Measurements from ENCODE around the gene RAB11B. TPM values are rescaled to one million over a fixed set of nuclear protein-coding genes. Genes with fewer than 3 reads are reported as not detected.
"Not testable (repeated sequence)": the region's sequence is repeated elsewhere in the genome, so short reads cannot be mapped to it uniquely, and the experiment has no call there.

RAB11B gene
- total RNA-seq, 2 experiments from 2014 or later: 66.8 to 71.5 TPM

GRCh38 chr19:8370176-8371010, 19.8 kb upstream of the RAB11B start:
- no peaks in the 10 kb centered on the region for H3K4me1 ChIP-seq (ENCODE audit: insufficient read depth, low read length)
- no peaks in the 10 kb centered on the region for H3K36me3 ChIP-seq (ENCODE audit: insufficient read depth, low read length)
- Mint-ChIP-seq H3K36me3 (ENCODE audit: low read depth) (no peaks in the 10 kb centered on the region), H3K9me3 (no peaks in the 10 kb centered on the region), H3K27ac (no peak overlapping the region), H3K27me3 (peaks cover 35% of the 10 kb centered on the region), H3K4me3 (no peak overlapping the region), H3K4me1 (ENCODE audit: low read depth) (no peaks in the 10 kb centered on the region)
- H3K27ac ChIP-seq (ENCODE audit: low read depth in 1 of 2, low read length in 2 of 2): no peak overlapping the region
- no peak for TF ChIP-seq CTCF (IDR thresholded peaks at IDR 0.05)
- CTCF ChIA-PET: no interaction called here
- DNase-seq (no peak), ATAC-seq (ENCODE audit: poor library complexity) (no peak)
- intact Hi-C loops (cut with DNase I, micrococcal nuclease): no loop called here
- no peaks in the 10 kb centered on the region for H3K9me3 ChIP-seq (ENCODE audit: control insufficient read depth in 1 of 2, insufficient read depth in 1 of 2, low read length in 2 of 2)
- no peak overlapping the region for H3K4me3 ChIP-seq (ENCODE audit: low read length)
- H3K27me3 ChIP-seq (ENCODE audit: control insufficient read depth in 1 of 2, insufficient read depth in 2 of 2, low read length in 2 of 2): peaks cover 16 to 25% of the 10 kb centered on the region in 2 experiments
- POLR2A ChIA-PET: no interaction called here

- H3K36me3 ChIP-seq (ENCODE audit: insufficient read depth, low read length): no peaks in the 10 kb centered on the region
- peaks cover 12 to 17% of the 10 kb centered on the region in 2 experiments for H3K27me3 ChIP-seq (ENCODE audit: control insufficient read depth in 1 of 2, insufficient read depth in 2 of 2, low read length in 2 of 2)
- H3K4me3 Mint-ChIP-seq: no peak overlapping the region
- ATAC-seq (ENCODE audit: poor library complexity) (no peak), DNase-seq (no peak)
- intact Hi-C loops (cut with DNase I, micrococcal nuclease): no loop called here
- no peaks in the 10 kb centered on the region for H3K9me3 Mint-ChIP-seq
- no peak overlapping the region for H3K4me3 ChIP-seq (ENCODE audit: low read length)
- no peak for TF ChIP-seq CTCF (IDR thresholded peaks at IDR 0.05)
- POLR2A ChIA-PET: no interaction called here
- no peak overlapping the region for H3K27ac Mint-ChIP-seq
- H3K4me1 Mint-ChIP-seq (ENCODE audit: low read depth): no peaks in the 10 kb centered on the region
- H3K4me1 ChIP-seq (ENCODE audit: insufficient read depth, low read length): no peaks in the 10 kb centered on the region
- CTCF ChIA-PET: no interaction called here
- H3K27me3 Mint-ChIP-seq: peaks cover 27% of the 10 kb centered on the region
- H3K27ac ChIP-seq (ENCODE audit: low read depth in 1 of 2, low read length in 2 of 2): no peak overlapping the region
- no peaks in the 10 kb centered on the region for H3K36me3 Mint-ChIP-seq (ENCODE audit: low read depth)
- no peaks in the 10 kb centered on the region for H3K9me3 ChIP-seq (ENCODE audit: control insufficient read depth in 1 of 2, insufficient read depth in 1 of 2, low read length in 2 of 2)
Observed at GRCh38 chr19:8371011-8371804, 19.0 kb upstream of the RAB11B start.

- no peaks in the 10 kb centered on the region for H3K36me3 Mint-ChIP-seq (ENCODE audit: low read depth)
- H3K9me3 Mint-ChIP-seq: no peaks in the 10 kb centered on the region
- no peak overlapping the region for H3K4me3 ChIP-seq (ENCODE audit: low read length)
Observed at GRCh38 chr19:8373867-8374813, 16.0 kb upstream of the RAB11B start.

GRCh38 chr19:8375766-8376165, 14.4 kb upstream of the RAB11B start:
- peaks cover 11% of the 10 kb centered on the region for H3K4me1 ChIP-seq (ENCODE audit: insufficient read depth, low read length)
- H3K27ac ChIP-seq (ENCODE audit: low read depth in 1 of 2, low read length in 2 of 2); H3K27me3 Mint-ChIP-seq; DNase-seq; H3K9me3 ChIP-seq (ENCODE audit: control insufficient read depth in 1 of 2, insufficient read depth in 1 of 2, low read length in 2 of 2); intact Hi-C loops (cut with DNase I, micrococcal nuclease); H3K36me3 ChIP-seq (ENCODE audit: insufficient read depth, low read length); H3K27me3 ChIP-seq (ENCODE audit: control insufficient read depth in 1 of 2, insufficient read depth in 2 of 2, low read length in 2 of 2); H3K4me3 Mint-ChIP-seq; H3K27ac Mint-ChIP-seq; H3K9me3 Mint-ChIP-seq; ATAC-seq (ENCODE audit: poor library complexity); H3K4me3 ChIP-seq (ENCODE audit: low read length); H3K36me3 Mint-ChIP-seq (ENCODE audit: low read depth); CTCF ChIA-PET; H3K4me1 Mint-ChIP-seq (ENCODE audit: low read depth); POLR2A ChIA-PET: not testable (repeated sequence)

More at GRCh38 chr19:8373867-8374813, 16.0 kb upstream of the RAB11B start:
- no peak for DNase-seq
- Histone ChIP-seq H3K36me3 (ENCODE audit: insufficient read depth, low read length) (no peaks in the 10 kb centered on the region), H3K9me3 (ENCODE audit: control insufficient read depth in 1 of 2, insufficient read depth in 1 of 2, low read length in 2 of 2) (no peaks in the 10 kb centered on the region), H3K27me3 (ENCODE audit: control insufficient read depth in 1 of 2, insufficient read depth in 2 of 2, low read length in 2 of 2) (peaks cover 0 to 1% of the 10 kb centered on the region in 2 experiments), H3K4me1 (ENCODE audit: insufficient read depth, low read length) (peaks cover 11% of the 10 kb centered on the region), H3K27ac (ENCODE audit: low read depth in 1 of 2, low read length in 2 of 2) (no peak overlapping the region)
- CTCF ChIA-PET: interaction anchor here (0.6 kb wide), 1 partner anchor 484 kb away, joined by 3 read pairs; no protein-coding TSS in a partner anchor
- POLR2A ChIA-PET: no interaction called here
- peaks cover 7% of the 10 kb centered on the region for H3K4me1 Mint-ChIP-seq (ENCODE audit: low read depth)
- no peak overlapping the region for H3K27ac Mint-ChIP-seq
- no peak for ATAC-seq (ENCODE audit: poor library complexity)
- intact Hi-C loops (cut with DNase I, micrococcal nuclease): no loop called here
- no peak overlapping the region for H3K4me3 Mint-ChIP-seq
- TF ChIP-seq CTCF (IDR thresholded peaks at IDR 0.05): no peak
- H3K27me3 Mint-ChIP-seq: no peaks in the 10 kb centered on the region

All from CD4-positive, alpha-beta T cell (primary cell).